BLaER1 treated with 17β-estradiol and CSF1 and Interleukin-3, amounts not matched to agents 10 nM and 100 nM (cell line): Measurements from ENCODE around the gene MID2.
"Not testable (repeated sequence)": the region's sequence is repeated elsewhere in the genome, so short reads cannot be mapped to it uniquely, and the experiment has no call there.

Source experiments
- H3K27ac ChIP-seq, 11 experiments: shearing (Covaris generic); formaldehyde crosslinking; 2 replicates each; pipeline ENCODE4 v1.8.1; 2022
- H3K27me3 ChIP-seq, 11 experiments: shearing (Covaris generic); formaldehyde crosslinking; 2 replicates each; pipeline ENCODE4 v1.8.1; 2022
- H3K36me3 ChIP-seq, 11 experiments: shearing (Covaris generic); formaldehyde crosslinking; 2 replicates each; pipeline ENCODE4 v1.8.1; 2022
- H3K4me1 ChIP-seq, 10 experiments: shearing (Covaris generic); formaldehyde crosslinking; 2 replicates each; pipeline ENCODE4 v1.8.1; 2022
- H3K4me2 ChIP-seq, 11 experiments: shearing (Covaris generic); formaldehyde crosslinking; 2 replicates each; pipeline ENCODE4 v1.8.1; 2022
- H3K4me3 ChIP-seq, 10 experiments: shearing (Covaris generic); formaldehyde crosslinking; 2 replicates each; pipeline ENCODE4 v1.8.1; 2022
- H3K9ac ChIP-seq, 11 experiments: shearing (Covaris generic); formaldehyde crosslinking; 2 replicates each; pipeline ENCODE4 v1.8.1; 2022
- H3K9me3 ChIP-seq, 11 experiments: shearing (Covaris generic); formaldehyde crosslinking; replicated peaks in 1 of 11; 2 replicates each; pipeline ENCODE4 v1.8.1; 2022
- H4K20me1 ChIP-seq, 11 experiments: shearing (Covaris generic); formaldehyde crosslinking; 2 replicates each; pipeline ENCODE4 v1.8.1; 2022
- Cebpa-rat ChIP-seq, 11 experiments: shearing (Covaris generic); IDR thresholded peaks; 2 replicates each; pipeline ENCODE4 v1.8.1; 2022

Gene MID2, protein sequence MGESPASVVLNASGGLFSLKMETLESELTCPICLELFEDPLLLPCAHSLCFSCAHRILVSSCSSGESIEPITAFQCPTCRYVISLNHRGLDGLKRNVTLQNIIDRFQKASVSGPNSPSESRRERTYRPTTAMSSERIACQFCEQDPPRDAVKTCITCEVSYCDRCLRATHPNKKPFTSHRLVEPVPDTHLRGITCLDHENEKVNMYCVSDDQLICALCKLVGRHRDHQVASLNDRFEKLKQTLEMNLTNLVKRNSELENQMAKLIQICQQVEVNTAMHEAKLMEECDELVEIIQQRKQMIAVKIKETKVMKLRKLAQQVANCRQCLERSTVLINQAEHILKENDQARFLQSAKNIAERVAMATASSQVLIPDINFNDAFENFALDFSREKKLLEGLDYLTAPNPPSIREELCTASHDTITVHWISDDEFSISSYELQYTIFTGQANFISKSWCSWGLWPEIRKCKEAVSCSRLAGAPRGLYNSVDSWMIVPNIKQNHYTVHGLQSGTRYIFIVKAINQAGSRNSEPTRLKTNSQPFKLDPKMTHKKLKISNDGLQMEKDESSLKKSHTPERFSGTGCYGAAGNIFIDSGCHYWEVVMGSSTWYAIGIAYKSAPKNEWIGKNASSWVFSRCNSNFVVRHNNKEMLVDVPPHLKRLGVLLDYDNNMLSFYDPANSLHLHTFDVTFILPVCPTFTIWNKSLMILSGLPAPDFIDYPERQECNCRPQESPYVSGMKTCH

DNA sequence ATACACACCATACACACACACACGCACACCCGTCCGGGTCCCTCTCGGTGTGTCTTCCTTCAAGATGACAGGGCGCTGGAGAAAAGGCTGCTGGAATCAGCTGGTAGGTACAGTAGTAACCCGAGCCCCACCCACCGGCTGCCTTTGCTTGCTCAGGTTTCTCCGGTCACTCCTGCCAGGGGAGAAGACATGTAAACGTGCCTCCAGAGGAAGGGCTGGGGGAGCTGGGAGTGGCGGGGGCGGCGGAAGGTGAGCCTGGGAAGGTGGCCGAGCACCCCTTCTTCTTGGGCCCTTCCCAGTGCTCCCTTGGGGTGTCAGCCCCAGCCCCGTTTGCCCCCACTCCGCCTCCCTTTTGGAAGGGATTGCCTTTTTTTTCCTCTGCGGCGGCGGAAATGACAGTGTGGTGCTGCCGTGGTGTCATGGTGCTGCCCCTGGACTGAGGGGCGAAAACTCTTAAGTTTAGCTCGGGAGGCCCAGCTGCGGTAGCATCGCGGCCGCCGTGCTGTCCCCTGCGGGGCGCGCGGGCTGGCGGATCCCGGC lies at the start of gene MID2:
Gene MID2 (plus strand): TSS at position 169 of the 540 bp plus-strand sequence. CDS start 561 bp downstream, outside the sequence.
- Histone ChIP-seq H3K4me3 (peak within 1 kb of the TSS; percentile 48 to 70 (median 58)), H3K9ac (peak within 1 kb of the TSS; percentile 27 to 68 (median 64); a peak in 21 of 22 replicates), H3K9me3 (peaks cover 0 to 18% (median 4%) of the 10 kb centered on the region in 11 experiments; a peak in 7 of 22 replicates), H3K27me3 (peaks cover 65 to 97% (median 91%) of the 10 kb centered on the region in 11 experiments), H4K20me1 (peaks cover 0 to 11% (median 0%) of the 10 kb centered on the region in 11 experiments; a peak in 2 of 22 replicates), H3K36me3 (no peaks in the 10 kb centered on the region), H3K4me2 (peak within 1 kb of the TSS; percentile 78 to 92 (median 90)), H3K4me1 (peaks cover 0 to 7% (median 0%) of the 10 kb centered on the region in 10 experiments; a peak in 4 of 20 replicates), H3K27ac (peak within 1 kb of the TSS in 4 of 11 experiments; percentile 22 to 43 (median 26); a peak in 5 of 22 replicates)
- no peak for TF ChIP-seq Cebpa-rat (IDR thresholded peaks at IDR 0.05)

DNA sequence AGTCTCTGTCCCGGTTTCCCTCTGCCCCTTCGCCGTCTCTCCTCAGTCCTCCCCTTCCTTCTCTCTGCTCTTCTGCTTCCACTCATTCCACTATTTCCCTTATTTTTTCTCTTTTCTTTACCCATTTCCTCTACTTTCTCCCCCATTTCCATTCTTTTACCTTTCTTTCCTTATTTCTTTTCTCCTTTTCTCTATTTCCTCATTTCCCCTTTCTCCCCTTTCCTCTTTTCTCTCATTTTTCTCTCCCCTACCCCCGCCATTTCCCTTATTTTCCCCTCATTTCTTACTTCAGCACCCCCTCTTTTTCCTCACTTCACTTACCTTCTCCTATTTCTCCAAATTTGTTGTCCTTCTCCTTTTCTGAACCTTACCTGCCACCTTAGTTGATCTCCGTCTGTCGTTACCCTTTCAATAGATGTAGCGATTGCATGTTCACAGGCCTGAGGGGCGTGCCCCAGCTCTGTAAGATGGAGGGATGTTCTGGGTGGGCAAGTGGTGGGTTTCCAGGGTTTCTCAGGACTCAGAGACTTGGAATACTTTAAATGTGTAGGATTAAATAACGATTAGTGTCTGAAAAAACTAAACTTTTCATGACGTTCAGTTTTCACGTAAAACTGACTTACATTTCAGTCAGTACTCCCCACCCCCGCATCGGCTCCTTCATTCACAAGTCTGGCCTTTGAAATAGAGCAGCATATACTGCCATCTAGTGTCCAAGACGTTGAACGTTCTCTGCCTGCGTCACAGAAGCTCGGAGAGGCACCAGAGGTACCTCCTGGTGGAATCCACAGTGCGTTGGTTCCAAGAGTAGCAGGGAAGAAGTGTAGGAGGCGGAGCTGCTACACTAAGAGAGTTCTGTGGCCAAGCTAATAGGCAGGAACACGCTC lies 48.8 kb upstream of the MID2 start:
- H3K4me1 ChIP-seq, result peaks cover 0 to 14% (median 3%) of the 10 kb centered on the region in 10 experiments; a peak in 4 of 20 replicates
- peaks cover 61 to 85% (median 76%) of the 10 kb centered on the region in 11 experiments for H3K27me3 ChIP-seq
- H4K20me1 ChIP-seq, result peaks cover 0 to 11% (median 0%) of the 10 kb centered on the region in 11 experiments; a peak in 7 of 22 replicates
- H3K27ac ChIP-seq, result no peak overlapping the region
- peak overlapping the region; percentile 73 to 95 (median 89) for H3K4me2 ChIP-seq
- peak overlapping the region in 8 of 11 experiments; percentile 28 to 68 (median 56); a peak in 11 of 22 replicates for H3K9ac ChIP-seq
- peak overlapping the region; percentile 50 to 71 (median 56); a peak in 19 of 20 replicates for H3K4me3 ChIP-seq
- no peak for TF ChIP-seq Cebpa-rat (IDR thresholded peaks at IDR 0.05)
- no peaks in the 10 kb centered on the region for H3K9me3 ChIP-seq
- no peaks in the 10 kb centered on the region for H3K36me3 ChIP-seq

DNA sequence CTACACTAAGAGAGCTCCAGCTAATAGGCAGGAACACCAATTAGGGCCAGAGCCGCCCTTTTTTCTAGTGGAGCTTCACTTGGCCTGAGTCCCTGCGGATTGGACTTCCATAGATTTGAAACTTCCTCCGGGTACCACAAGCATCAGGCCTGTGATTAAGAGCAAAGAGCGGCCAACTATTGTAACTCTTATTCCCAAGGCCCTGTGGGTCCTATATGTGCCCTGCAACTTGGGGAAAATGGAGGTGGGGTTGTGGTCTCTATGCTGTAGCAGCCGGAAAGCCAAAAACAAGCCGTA lies 48.2 kb upstream of the MID2 start, which contains the start of gene NCBP2L:
Gene NCBP2L (plus strand): TSS at position 198 of the 297 bp plus-strand sequence. CDS start 16,488 bp downstream, outside the sequence.
- Histone ChIP-seq H3K4me3 (peak within 1 kb of the TSS; percentile 50 to 71 (median 56); a peak in 19 of 20 replicates), H3K9me3 (no peaks in the 10 kb centered on the region), H3K4me1 (peaks cover 0 to 14% (median 3%) of the 10 kb centered on the region in 10 experiments; a peak in 4 of 20 replicates), H3K36me3 (no peaks in the 10 kb centered on the region), H4K20me1 (peaks cover 0 to 11% (median 0%) of the 10 kb centered on the region in 11 experiments; a peak in 7 of 22 replicates), H3K27me3 (peaks cover 55 to 80% (median 70%) of the 10 kb centered on the region in 11 experiments), H3K4me2 (peak within 1 kb of the TSS; percentile 73 to 95 (median 89)), H3K27ac (no peak within 1 kb of the TSS), H3K9ac (peak within 1 kb of the TSS in 7 of 11 experiments; percentile 28 to 68 (median 55); a peak in 8 of 22 replicates)
- no peak for TF ChIP-seq Cebpa-rat (IDR thresholded peaks at IDR 0.05)

DNA sequence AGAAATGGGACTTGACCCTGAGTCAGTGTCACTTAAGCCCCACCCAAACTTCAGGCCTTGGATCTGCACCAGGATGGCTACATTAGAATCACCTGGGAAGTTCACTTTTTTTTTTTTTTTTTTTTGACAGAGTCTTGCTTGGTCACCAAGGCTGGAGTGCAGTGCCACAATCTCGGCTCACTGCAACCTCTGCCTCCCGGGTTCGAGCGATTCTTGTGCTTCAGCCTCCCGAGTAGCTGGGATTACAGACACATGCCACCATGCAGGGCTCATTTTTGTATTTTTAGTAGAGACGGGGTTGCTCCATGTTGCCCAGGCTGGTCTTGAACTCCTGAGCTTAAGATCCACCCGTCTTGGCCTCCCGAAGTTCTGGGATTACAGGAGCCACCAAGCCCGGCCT lies 45.1 kb upstream of the MID2 start:
- Histone ChIP-seq H3K9ac (no peak overlapping the region), H3K4me1 (peaks cover 0 to 10% (median 2%) of the 10 kb centered on the region in 10 experiments; a peak in 3 of 20 replicates)

DNA sequence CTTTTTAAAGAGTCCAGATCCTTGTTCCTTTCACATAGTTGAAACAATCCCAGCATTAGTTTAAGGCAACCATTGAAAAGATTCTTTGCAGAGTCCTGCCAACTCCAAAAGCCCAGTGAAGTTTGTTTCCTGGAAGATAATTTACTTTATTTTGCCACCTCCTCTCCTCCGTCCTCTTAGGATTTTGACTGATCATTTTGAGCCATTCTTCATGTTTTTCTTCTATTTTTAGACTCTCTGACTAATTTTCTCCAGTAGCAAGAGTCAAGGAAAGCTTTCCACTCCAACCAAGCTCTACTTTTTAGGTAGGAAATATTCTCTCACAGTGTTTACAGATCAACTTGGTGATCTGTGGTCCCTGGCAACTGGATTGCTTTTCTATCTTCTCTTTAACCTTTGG lies 37.8 kb upstream of the MID2 start:
- Histone ChIP-seq H3K4me1 (no peaks in the 10 kb centered on the region), H4K20me1 (peaks cover 0 to 3% (median 0%) of the 10 kb centered on the region in 11 experiments; a peak in 1 of 22 replicates), H3K27me3 (peaks cover 79 to 100% (median 97%) of the 10 kb centered on the region in 11 experiments), H3K36me3 (no peaks in the 10 kb centered on the region), H3K9me3 (0 out of 22 replicates have a peak, but pooled peaks cover 0 to 3% (median 0%) of the 10 kb centered on the region in 11 experiments), H3K4me3 (no peak overlapping the region), H3K9ac (no peak overlapping the region), H3K4me2 (no peak overlapping the region), H3K27ac (no peak overlapping the region)
- TF ChIP-seq Cebpa-rat (IDR thresholded peaks at IDR 0.05), result no peak

More for the DNA sequence above, 45.1 kb upstream of the MID2 start:
- H3K4me3 ChIP-seq, result no peak overlapping the region
- TF ChIP-seq Cebpa-rat (IDR thresholded peaks at IDR 0.05), result no peak
- no peak overlapping the region for H3K4me2 ChIP-seq
- no peaks in the 10 kb centered on the region for H3K9me3 ChIP-seq
- H3K27me3 ChIP-seq, result peaks cover 32 to 76% (median 58%) of the 10 kb centered on the region in 11 experiments
- H4K20me1 ChIP-seq, result peaks cover 0 to 10% (median 0%) of the 10 kb centered on the region in 11 experiments; a peak in 6 of 22 replicates
- no peaks in the 10 kb centered on the region for H3K36me3 ChIP-seq
- H3K27ac ChIP-seq, result no peak overlapping the region

DNA sequence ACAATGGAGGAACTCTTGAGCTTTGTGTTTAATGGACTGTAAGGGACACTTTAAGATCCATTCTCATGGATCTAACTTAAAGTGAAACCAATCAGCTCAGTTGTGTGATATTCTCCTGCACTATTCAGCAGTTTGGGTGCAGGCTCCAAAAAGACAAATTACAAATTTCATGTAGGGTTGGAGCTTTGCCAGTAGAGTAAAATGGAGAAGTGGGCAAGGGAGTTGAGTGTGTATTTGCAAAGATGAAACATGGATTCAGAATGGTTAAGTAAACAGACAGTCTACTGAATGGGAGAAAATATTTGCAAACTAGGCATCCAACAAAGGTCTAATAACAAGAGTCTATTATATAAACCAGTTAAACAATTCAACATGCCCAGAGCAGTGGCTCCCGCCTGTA lies 21.2 kb upstream of the MID2 start:
- no peak overlapping the region for H3K9ac ChIP-seq
- H3K4me3 ChIP-seq, result no peak overlapping the region
- no peak overlapping the region for H3K27ac ChIP-seq
- H3K9me3 ChIP-seq, result peaks cover 17 to 37% (median 26%) of the 10 kb centered on the region in 11 experiments
- TF ChIP-seq Cebpa-rat (IDR thresholded peaks at IDR 0.05), result no peak
- no peaks in the 10 kb centered on the region for H3K4me1 ChIP-seq
- no peaks in the 10 kb centered on the region for H4K20me1 ChIP-seq
- no peak overlapping the region for H3K4me2 ChIP-seq
- H3K36me3 ChIP-seq, result no peaks in the 10 kb centered on the region
- peaks cover 23 to 77% (median 60%) of the 10 kb centered on the region in 11 experiments; a peak in 20 of 22 replicates for H3K27me3 ChIP-seq

DNA sequence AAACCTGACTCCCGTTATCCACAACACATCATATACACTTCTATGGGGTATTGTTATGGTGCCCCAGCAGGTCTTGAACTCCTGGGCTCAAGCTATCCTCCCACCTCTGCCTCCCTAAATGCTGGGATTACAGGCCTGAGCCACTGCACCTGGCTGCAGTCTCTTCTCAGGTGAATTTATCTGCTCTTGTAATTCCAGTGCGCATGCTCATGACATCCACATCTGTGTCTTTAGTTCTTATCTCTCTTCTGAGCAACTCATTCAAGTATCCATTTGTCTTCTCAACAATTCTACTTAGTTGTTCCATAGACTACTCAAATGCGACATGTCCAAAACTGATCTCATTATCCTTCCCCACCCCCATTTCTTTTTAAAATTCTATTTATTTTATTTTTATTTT lies 20.5 kb upstream of the MID2 start:
- peaks cover 17 to 32% (median 26%) of the 10 kb centered on the region in 11 experiments for H3K9me3 ChIP-seq
- peaks cover 16 to 72% (median 55%) of the 10 kb centered on the region in 11 experiments; a peak in 20 of 22 replicates for H3K27me3 ChIP-seq
- TF ChIP-seq Cebpa-rat (IDR thresholded peaks at IDR 0.05), result no peak
- no peak overlapping the region for H3K4me2 ChIP-seq
- no peak overlapping the region for H3K27ac ChIP-seq
- no peaks in the 10 kb centered on the region for H3K36me3 ChIP-seq
- H3K4me3 ChIP-seq, result no peak overlapping the region
- no peaks in the 10 kb centered on the region for H3K4me1 ChIP-seq
- no peaks in the 10 kb centered on the region for H4K20me1 ChIP-seq
- no peak overlapping the region for H3K9ac ChIP-seq

DNA sequence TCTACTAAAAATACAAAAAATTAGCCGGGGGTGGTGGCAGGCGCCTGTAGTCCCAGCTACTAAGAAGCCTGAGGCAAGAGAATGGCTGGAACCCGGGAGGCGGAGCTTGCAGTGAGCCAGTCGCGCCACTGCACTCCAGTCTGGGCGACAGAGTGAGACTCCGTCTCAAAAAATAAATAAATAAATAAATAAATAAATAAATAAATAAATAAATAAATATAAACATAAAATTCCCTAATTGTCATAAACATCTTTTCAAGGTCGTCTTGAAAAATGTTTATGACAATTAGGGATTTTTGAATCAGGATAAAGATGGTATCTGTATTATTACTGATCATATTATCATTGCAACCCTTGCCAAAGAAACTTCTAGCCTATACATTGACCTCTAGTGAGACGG lies 15.6 kb upstream of the MID2 start:
- H3K9ac ChIP-seq, H3K4me1 ChIP-seq, H3K4me3 ChIP-seq, H3K36me3 ChIP-seq, H3K27ac ChIP-seq, H4K20me1 ChIP-seq, H3K4me2 ChIP-seq, H3K9me3 ChIP-seq: not testable (repeated sequence)
- peaks cover 24 to 80% (median 67%) of the 10 kb centered on the region in 11 experiments; a peak in 21 of 22 replicates for H3K27me3 ChIP-seq
